HepG2 (cell line): ENCODE measurements around the gene FCGBP. TPM values are rescaled to one million over a fixed set of nuclear protein-coding genes. Genes with fewer than 3 reads are reported as not detected.

Source experiments
- ATAC-seq: fragments of 200-7000 bp; cut with Tn5 transposase; 3 replicates; pipeline ENCODE4 v1.9.1; 2020; ENCODE audit warnings: mild to moderate bottlenecking, moderate library complexity
- BruUV-seq: library from RNA; stranded (reverse); fragments of 400-500 nt; replicated peaks from 2 replicates; lab custom pipeline; 2021; lab: Mats Ljungman, UMichigan
- CTCF ChIA-PET: fragments of 300-600 bp; formaldehyde crosslinking; extraction: SDS; loops from one replicate; lab custom pipeline; 2021; ENCODE audit warnings: low total read pairs, inconsistent platforms, low intra/inter-chr PET ratio; lab: Yijun Ruan, JAX
- POLR2A ChIA-PET: fragments of 350-600 bp; sonication (Branson Sonifier 250); formaldehyde crosslinking; loops from one replicate; lab custom pipeline; 2020; ENCODE audit warnings: antibody characterized with exemption, inconsistent platforms; lab: Yijun Ruan, JAX
- DNase-seq: peaks from one replicate; pipeline ENCODE4 v3.0.0-alpha.2; 2015; ENCODE audit warnings: low spot score
- FAIRE-seq: peaks from 3 replicates; lab custom pipeline; 2011; peaks lifted over from hg19 to GRCh38; lab: Jason Lieb, UNC
- H2AFZ ChIP-seq: one replicate; pipeline ENCODE4 v1.6.1; 2011; ENCODE audit warnings: low read length, inconsistent platforms
- H3K27ac ChIP-seq: fragments of 300-600 bp; 3 replicates; pipeline ENCODE4 v1.8.0; 2011; ENCODE audit warnings: mixed run types, mild to moderate bottlenecking, mixed read lengths, low read length, inconsistent platforms; ENCODE audit not compliant: insufficient read depth; ENCODE audit errors: extremely low read length
- H3K27me3 ChIP-seq, 2 experiments: fragments of 200-600 bp in 1 of 2; 2 replicates in 1 of 2; 3 replicates in 1 of 2; pipeline versions ENCODE4 v1.6.0 to v1.8.0; 2011; ENCODE audit warnings: low read length in 2 of 2, mild to moderate bottlenecking in 2 of 2, moderate library complexity in 2 of 2, inconsistent platforms in 1 of 2; ENCODE audit not compliant: insufficient read depth in 2 of 2, control insufficient read depth in 1 of 2
- H3K36me3 ChIP-seq, 2 experiments: fragments of 200-600 bp in 1 of 2; replicated peaks in 1 of 2; 2 replicates in 1 of 2; 3 replicates in 1 of 2; pipeline versions ENCODE4 v1.5.1 to v1.8.0; 2011; ENCODE audit warnings: low read length in 2 of 2, inconsistent platforms in 1 of 2; ENCODE audit not compliant: insufficient read depth in 2 of 2, control insufficient read depth in 1 of 2
- H3K4me1 ChIP-seq: 2 replicates; pipeline ENCODE4 v1.5.1; 2012; ENCODE audit warnings: low read length, inconsistent platforms; ENCODE audit not compliant: insufficient read depth
- H3K4me2 ChIP-seq: 2 replicates; pipeline ENCODE4 v1.6.0; 2011; ENCODE audit warnings: low read depth, low read length, inconsistent platforms
- H3K4me3 ChIP-seq, 3 experiments: fragments of 200-600 bp in 1 of 3; sonication (generic), shearing (Covaris generic) in 1 of 3; replicated peaks in 1 of 3; 2 replicates each; pipeline ENCODE4 v1.5.1; 2011 to 2016; ENCODE audit warnings: low read length in 3 of 3, inconsistent platforms in 2 of 3, low read depth in 2 of 3, mild to moderate bottlenecking in 2 of 3, control low read depth in 1 of 3, mixed read lengths in 1 of 3; ENCODE audit not compliant: insufficient read depth in 1 of 3
- H3K79me2 ChIP-seq: one replicate; pipeline ENCODE4 v1.6.1; 2011; ENCODE audit warnings: low read length, inconsistent platforms; ENCODE audit not compliant: insufficient read depth
- H3K9ac ChIP-seq: 2 replicates; pipeline ENCODE4 v1.6.0; 2011; ENCODE audit warnings: mild to moderate bottlenecking, low read depth, low read length, inconsistent platforms; ENCODE audit not compliant: insufficient read depth
- H3K9me3 ChIP-seq: 2 replicates; pipeline ENCODE4 v1.5.1; 2012; ENCODE audit warnings: mild to moderate bottlenecking, low read length
- H4K20me1 ChIP-seq: 2 replicates; pipeline ENCODE4 v1.6.0; 2011; ENCODE audit warnings: inconsistent platforms, mild to moderate bottlenecking, low read length, moderate library complexity; ENCODE audit not compliant: insufficient read depth
- FOXC1 ChIP-seq: sonication (generic); formaldehyde crosslinking; IDR thresholded peaks from 2 replicates; pipeline ENCODE4 v1.8.0; 2022; ENCODE audit warnings: mild to moderate bottlenecking, missing genetic modification reagents, borderline replicate concordance
- NCOA5 ChIP-seq: sonication (generic); formaldehyde crosslinking; IDR thresholded peaks from 2 replicates; pipeline ENCODE4 v1.4.0; 2020; ENCODE audit warnings: missing genetic modification reagents
- TAF15 ChIP-seq: fragments of 200-400 bp; formaldehyde crosslinking; IDR thresholded peaks from one replicate; pipeline ENCODE4 v1.6.1; 2018; ENCODE audit warnings: mild to moderate bottlenecking, low read depth, low read length; ENCODE audit not compliant: poor library complexity, severe bottlenecking
- WIZ ChIP-seq: sonication (generic); formaldehyde crosslinking; IDR thresholded peaks from 2 replicates; pipeline ENCODE4 v1.5.1; 2020; ENCODE audit warnings: mild to moderate bottlenecking, missing genetic modification reagents
- ZNF264 ChIP-seq: sonication (generic); formaldehyde crosslinking; IDR thresholded peaks from 2 replicates; pipeline ENCODE4 v1.4.0; 2020; ENCODE audit warnings: missing genetic modification reagents
- ZNF282 ChIP-seq: fragments of 450-650 bp; IDR thresholded peaks from 2 replicates; pipeline ENCODE4 v1.6.1; 2018; ENCODE audit not compliant: partially characterized antibody
- ZSCAN12 ChIP-seq: sonication (generic); formaldehyde crosslinking; IDR thresholded peaks from 2 replicates; pipeline ENCODE4 v1.9.0; 2021; ENCODE audit warnings: mild to moderate bottlenecking, missing genetic modification reagents
- ZZZ3 ChIP-seq: sonication (generic); formaldehyde crosslinking; IDR thresholded peaks from 2 replicates; pipeline ENCODE4 v1.4.0; 2020; ENCODE audit warnings: missing genetic modification reagents, mild to moderate bottlenecking, borderline replicate concordance
- WGBS: methylation state at CpG from one replicate; pipeline ENCODE4 v1.1.6; 2017; ENCODE audit warnings: low lambda C conversion rate; 5-methylcytosine and 5-hydroxymethylcytosine counted together
- in situ Hi-C: cut with HindIII; loops from 2 replicates; pipeline ENCODE4 v1.10.0; 2017; ENCODE audit warnings: low pct_unique_long_range_greater_than_20kb; ENCODE audit not compliant: extremely low pct_ligation_motif_present
- intact Hi-C: fragments of 100-400 bp; cut with micrococcal nuclease; formaldehyde crosslinking; loops from one replicate; pipeline ENCODE4 v1.10.0; 2022; ENCODE audit not compliant: unreplicated experiment
- polyA plus RNA-seq, 8 experiments: library from polyadenylated mRNA; depleted of rRNA in 3 of 8; stranded (reverse) in 7 of 8; unstranded in 1 of 8; fragments of >200 nt; fragmentation: Illumina TruSeq in 4 of 8; extraction: Trizol in 4 of 8; gene quantifications; 2 replicates each; pipeline versions ENCODE4 v1.2.1 to v1.2.3, GENCODE V29; 2011 to 2016; ENCODE audit warnings: low read depth in 4 of 8, missing spikeins in 1 of 8, mixed read lengths in 1 of 8; ENCODE audit not compliant: insufficient read depth in 1 of 8
- total RNA-seq, 5 experiments: library from RNA; depleted of rRNA; stranded (reverse); fragments of >200 nt; fragmentation: Illumina TruSeq; extraction: Trizol; gene quantifications; 2 replicates each; pipeline ENCODE4 v1.2.3, GENCODE V29; 2016; ENCODE audit warnings: low read depth in 1 of 5
- TF ChIP-seq, protein P1 (sequence below): sonication (generic); formaldehyde crosslinking; IDR thresholded peaks from 2 replicates; pipeline ENCODE4 v1.4.0; 2020; ENCODE audit warnings: missing genetic modification reagents
- TF ChIP-seq, protein P2 (sequence below): sonication (generic); formaldehyde crosslinking; IDR thresholded peaks from 2 replicates; pipeline ENCODE4 v1.4.0; 2020; ENCODE audit warnings: missing genetic modification reagents
- TF ChIP-seq, protein P3 (sequence below): IDR thresholded peaks from 2 replicates; pipeline ENCODE4 v1.6.1; 2012; ENCODE audit warnings: low read depth, low read length, improper control_type of control experiment

The FCGBP gene
- total and polyA plus RNA-seq, 2 of the 13 experiments (the other 11 are each of a cell fraction or from before 2014, with no cell fraction given), result 1.3 to 7.0 TPM

DNA sequence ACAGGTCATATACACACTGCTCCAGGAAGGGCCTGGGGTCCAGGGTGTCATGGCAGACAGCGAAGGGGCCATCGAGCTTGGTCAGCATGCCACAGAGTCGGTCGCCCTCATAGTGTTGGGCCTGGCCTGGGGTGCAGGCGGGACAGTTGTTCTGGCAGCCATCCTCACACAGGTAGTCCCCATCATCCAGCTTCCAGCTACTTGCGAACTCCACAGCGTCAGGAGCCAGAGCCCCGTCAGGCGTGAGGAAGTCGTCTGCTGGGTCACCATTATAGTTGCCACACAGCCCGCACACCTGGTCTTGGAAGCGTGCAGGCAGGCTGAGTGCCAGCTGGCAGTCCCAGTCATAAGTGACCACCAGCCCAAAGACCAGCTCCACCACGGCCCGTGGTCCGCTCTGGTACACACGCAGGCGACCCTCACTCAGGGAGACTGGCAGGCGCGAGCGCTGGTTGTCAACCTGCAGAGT is 16.2 kb downstream of the FCGBP start:
- no TSS peak for BruUV-seq
- TF ChIP-seq ZSCAN12 (CRISPR knock-in tag) (no peak), ZNF264 (CRISPR knock-in tag) (no peak), ZZZ3 (no peak)
- TF ChIP-seq, protein P1, sequence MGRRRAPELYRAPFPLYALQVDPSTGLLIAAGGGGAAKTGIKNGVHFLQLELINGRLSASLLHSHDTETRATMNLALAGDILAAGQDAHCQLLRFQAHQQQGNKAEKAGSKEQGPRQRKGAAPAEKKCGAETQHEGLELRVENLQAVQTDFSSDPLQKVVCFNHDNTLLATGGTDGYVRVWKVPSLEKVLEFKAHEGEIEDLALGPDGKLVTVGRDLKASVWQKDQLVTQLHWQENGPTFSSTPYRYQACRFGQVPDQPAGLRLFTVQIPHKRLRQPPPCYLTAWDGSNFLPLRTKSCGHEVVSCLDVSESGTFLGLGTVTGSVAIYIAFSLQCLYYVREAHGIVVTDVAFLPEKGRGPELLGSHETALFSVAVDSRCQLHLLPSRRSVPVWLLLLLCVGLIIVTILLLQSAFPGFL, result no peak

DNA sequence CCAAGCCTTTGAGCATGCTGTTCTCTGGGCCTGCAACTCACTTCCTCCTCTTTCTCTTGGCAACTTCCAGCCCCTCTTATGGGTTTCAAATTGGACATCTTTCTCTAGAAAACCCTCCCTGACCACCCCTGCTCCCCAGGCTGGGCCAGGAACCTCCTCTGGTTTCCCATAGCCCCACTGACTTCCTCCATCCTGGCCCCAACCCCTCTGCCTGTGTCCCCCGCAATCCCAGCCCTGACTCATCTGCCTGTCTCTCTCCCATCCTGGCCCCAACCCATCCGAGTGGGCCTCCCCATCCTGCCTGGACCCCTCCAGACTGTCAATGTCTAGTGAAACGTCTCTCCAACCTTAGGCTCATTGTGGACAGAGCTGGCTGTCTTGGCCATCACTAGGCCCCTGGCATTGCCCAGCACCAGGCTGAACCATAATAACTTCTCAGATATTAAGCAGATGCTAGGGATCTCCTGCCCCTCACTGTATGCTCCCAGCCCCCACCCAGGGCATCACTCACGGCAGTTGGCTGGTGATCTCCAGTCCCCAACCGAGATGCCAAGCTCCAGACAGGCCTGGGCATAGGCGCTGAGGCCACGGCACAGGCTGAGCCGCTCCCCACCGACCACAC is 16.8 kb downstream of the FCGBP start:
- BruUV-seq, result no TSS peak
- Histone ChIP-seq H3K27me3 (no peaks in the 10 kb centered on the region; a peak in 1 of 5 replicates), H3K4me1 (0 out of 2 replicates have a peak, but pooled peaks cover 8% of the 10 kb centered on the region), H4K20me1 (no peaks in the 10 kb centered on the region), H3K4me3 (no peak overlapping the region), H3K27ac (no peak overlapping the region), H3K9ac (no peak overlapping the region), H3K9me3 (no peaks in the 10 kb centered on the region), H3K79me2 (no peaks in the 10 kb centered on the region), H3K4me2 (no peak overlapping the region), H3K36me3 (no peaks in the 10 kb centered on the region), H2AFZ (no peak overlapping the region)
- POLR2A ChIA-PET, result no interaction called here
- intact Hi-C loops, result no loop called here
- FAIRE-seq, result no peak
- in situ Hi-C loops, result no loop called here
- DNase-seq, result no peak
- 26% methylated on average over 5 of the region's 9 CpGs for WGBS
- CTCF ChIA-PET, result no interaction called here
- no peak for ATAC-seq
- no peak for TF ChIP-seq ZNF282
- TF ChIP-seq TAF15, result no peak
- no peak for TF ChIP-seq FOXC1 (CRISPR knock-in tag)
- TF ChIP-seq, protein P2, sequence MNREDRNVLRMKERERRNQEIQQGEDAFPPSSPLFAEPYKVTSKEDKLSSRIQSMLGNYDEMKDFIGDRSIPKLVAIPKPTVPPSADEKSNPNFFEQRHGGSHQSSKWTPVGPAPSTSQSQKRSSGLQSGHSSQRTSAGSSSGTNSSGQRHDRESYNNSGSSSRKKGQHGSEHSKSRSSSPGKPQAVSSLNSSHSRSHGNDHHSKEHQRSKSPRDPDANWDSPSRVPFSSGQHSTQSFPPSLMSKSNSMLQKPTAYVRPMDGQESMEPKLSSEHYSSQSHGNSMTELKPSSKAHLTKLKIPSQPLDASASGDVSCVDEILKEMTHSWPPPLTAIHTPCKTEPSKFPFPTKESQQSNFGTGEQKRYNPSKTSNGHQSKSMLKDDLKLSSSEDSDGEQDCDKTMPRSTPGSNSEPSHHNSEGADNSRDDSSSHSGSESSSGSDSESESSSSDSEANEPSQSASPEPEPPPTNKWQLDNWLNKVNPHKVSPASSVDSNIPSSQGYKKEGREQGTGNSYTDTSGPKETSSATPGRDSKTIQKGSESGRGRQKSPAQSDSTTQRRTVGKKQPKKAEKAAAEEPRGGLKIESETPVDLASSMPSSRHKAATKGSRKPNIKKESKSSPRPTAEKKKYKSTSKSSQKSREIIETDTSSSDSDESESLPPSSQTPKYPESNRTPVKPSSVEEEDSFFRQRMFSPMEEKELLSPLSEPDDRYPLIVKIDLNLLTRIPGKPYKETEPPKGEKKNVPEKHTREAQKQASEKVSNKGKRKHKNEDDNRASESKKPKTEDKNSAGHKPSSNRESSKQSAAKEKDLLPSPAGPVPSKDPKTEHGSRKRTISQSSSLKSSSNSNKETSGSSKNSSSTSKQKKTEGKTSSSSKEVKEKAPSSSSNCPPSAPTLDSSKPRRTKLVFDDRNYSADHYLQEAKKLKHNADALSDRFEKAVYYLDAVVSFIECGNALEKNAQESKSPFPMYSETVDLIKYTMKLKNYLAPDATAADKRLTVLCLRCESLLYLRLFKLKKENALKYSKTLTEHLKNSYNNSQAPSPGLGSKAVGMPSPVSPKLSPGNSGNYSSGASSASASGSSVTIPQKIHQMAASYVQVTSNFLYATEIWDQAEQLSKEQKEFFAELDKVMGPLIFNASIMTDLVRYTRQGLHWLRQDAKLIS (CRISPR knock-in tag), result no peak
- TF ChIP-seq, protein P3, sequence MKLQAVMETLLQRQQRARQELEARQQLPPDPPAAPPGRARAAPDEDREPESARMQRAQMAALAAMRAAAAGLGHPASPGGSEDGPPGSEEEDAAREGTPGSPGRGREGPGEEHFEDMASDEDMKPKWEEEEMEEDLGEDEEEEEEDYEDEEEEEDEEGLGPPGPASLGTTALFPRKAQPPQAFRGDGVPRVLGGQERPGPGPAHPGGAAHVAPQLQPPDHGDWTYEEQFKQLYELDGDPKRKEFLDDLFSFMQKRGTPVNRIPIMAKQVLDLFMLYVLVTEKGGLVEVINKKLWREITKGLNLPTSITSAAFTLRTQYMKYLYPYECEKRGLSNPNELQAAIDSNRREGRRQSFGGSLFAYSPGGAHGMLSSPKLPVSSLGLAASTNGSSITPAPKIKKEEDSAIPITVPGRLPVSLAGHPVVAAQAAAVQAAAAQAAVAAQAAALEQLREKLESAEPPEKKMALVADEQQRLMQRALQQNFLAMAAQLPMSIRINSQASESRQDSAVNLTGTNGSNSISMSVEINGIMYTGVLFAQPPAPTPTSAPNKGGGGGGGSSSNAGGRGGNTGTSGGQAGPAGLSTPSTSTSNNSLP, result no peak
- TF ChIP-seq WIZ (CRISPR knock-in tag), result no peak
- TF ChIP-seq NCOA5 (CRISPR knock-in tag), result no peak

More for the DNA sequence above, 16.2 kb downstream of the FCGBP start:
- 79% methylated on average over 5 of the region's 20 CpGs for WGBS
- Histone ChIP-seq H3K9me3 (no peaks in the 10 kb centered on the region), H4K20me1 (no peaks in the 10 kb centered on the region), H3K4me3 (no peak overlapping the region), H3K4me2 (no peak overlapping the region), H3K9ac (no peak overlapping the region), H3K4me1 (0 out of 2 replicates have a peak, but pooled peaks cover 8% of the 10 kb centered on the region), H3K79me2 (no peaks in the 10 kb centered on the region), H3K36me3 (no peaks in the 10 kb centered on the region), H3K27ac (no peak overlapping the region), H2AFZ (no peak overlapping the region), H3K27me3 (no peaks in the 10 kb centered on the region; a peak in 1 of 5 replicates)
- intact Hi-C loops, result no loop called here
- no peak for FAIRE-seq
- POLR2A ChIA-PET, result no interaction called here
- CTCF ChIA-PET, result no interaction called here
- ATAC-seq, result no peak
- in situ Hi-C loops, result no loop called here
- DNase-seq, result no peak
